ENCODE results near the gene PEAR1. TPM values are rescaled to one million over a fixed set of nuclear protein-coding genes. Genes with fewer than 3 reads are reported as not detected.

Gene PEAR1
- total RNA-seq, 1 donor from 2014 or later, result 1.8 TPM

DNA sequence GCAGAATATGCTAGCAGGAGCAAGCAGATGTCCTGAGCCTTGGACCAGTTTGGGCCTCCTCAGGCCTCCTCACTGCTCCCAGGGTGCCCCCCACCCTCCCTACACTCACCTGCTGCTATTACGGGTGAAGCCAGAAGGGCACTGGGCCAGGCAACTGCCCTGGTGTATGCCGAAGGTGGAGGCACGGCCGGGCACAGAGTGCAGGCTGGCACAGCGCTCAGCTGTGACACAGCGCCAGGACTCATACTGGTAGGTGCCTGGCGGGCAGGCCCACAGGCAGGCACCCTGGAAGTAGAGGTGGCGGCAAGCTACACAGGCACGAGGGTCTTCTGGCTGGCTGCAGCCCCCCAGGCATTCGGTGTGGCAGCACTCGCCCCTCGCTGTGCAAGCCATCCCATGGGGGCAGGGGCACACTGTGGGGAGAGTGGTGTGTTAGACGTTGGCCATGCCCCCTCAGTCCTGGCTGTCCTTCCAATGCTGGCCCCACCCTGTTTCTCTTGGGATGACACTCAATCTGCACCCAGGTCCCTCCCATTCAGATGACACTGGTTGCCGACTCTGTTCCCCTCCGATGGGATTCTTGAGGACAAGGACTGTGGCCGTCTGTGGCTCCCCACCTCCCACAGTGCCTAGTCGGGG lies 41.6 kb upstream of the PEAR1 start:
- TF ChIP-seq, protein P1, sequence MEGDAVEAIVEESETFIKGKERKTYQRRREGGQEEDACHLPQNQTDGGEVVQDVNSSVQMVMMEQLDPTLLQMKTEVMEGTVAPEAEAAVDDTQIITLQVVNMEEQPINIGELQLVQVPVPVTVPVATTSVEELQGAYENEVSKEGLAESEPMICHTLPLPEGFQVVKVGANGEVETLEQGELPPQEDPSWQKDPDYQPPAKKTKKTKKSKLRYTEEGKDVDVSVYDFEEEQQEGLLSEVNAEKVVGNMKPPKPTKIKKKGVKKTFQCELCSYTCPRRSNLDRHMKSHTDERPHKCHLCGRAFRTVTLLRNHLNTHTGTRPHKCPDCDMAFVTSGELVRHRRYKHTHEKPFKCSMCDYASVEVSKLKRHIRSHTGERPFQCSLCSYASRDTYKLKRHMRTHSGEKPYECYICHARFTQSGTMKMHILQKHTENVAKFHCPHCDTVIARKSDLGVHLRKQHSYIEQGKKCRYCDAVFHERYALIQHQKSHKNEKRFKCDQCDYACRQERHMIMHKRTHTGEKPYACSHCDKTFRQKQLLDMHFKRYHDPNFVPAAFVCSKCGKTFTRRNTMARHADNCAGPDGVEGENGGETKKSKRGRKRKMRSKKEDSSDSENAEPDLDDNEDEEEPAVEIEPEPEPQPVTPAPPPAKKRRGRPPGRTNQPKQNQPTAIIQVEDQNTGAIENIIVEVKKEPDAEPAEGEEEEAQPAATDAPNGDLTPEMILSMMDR (IDR thresholded peaks at IDR 0.05; ENCODE audit: insufficient read depth, low read length, severe bottlenecking), result no peak
- no peaks in the 10 kb centered on the region for H3K36me3 ChIP-seq (ENCODE audit: control insufficient read depth, insufficient read depth, low read length)
- FAIRE-seq (no peak), DNase-seq (ENCODE audit: low read depth) (no peak)
- H3K4me3 ChIP-seq (ENCODE audit: low read depth, low read length), result no peak overlapping the region
- peaks cover 9% of the 10 kb centered on the region for H3K27me3 ChIP-seq (ENCODE audit: control insufficient read depth, insufficient read depth, low read length)

DNA sequence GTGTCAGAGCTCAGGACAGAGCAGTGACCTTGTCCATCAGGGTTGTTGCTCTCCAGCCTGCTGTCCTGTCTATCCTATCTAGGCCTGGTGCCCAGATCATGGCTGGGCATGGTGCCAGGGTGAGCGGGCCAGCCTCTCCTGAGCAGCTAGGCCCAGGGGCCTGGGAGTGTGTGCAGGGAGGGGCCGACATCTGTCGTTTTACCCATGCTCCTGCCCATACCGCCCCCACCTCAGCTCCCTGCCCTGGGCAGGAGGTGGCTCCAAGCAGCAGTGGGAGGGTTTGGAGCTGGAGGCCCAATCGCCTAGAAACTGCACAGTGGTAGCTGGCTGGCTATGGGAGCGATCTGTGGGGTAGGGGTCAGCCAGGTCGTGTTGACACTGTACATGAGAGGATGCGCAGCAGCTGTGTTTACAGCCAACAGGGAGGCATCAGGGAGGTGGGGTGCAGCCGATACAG lies 41.1 kb upstream of the PEAR1 start:
- Histone ChIP-seq H3K27me3 (ENCODE audit: control insufficient read depth, insufficient read depth, low read length) (peaks cover 10% of the 10 kb centered on the region), H3K4me3 (ENCODE audit: low read depth, low read length) (no peak overlapping the region), H3K36me3 (ENCODE audit: control insufficient read depth, insufficient read depth, low read length) (no peaks in the 10 kb centered on the region)
- TF ChIP-seq, protein P1 (IDR thresholded peaks at IDR 0.05; ENCODE audit: insufficient read depth, low read length, severe bottlenecking), result no peak
- no peak for FAIRE-seq
- DNase-seq (ENCODE audit: low read depth), result no peak

DNA sequence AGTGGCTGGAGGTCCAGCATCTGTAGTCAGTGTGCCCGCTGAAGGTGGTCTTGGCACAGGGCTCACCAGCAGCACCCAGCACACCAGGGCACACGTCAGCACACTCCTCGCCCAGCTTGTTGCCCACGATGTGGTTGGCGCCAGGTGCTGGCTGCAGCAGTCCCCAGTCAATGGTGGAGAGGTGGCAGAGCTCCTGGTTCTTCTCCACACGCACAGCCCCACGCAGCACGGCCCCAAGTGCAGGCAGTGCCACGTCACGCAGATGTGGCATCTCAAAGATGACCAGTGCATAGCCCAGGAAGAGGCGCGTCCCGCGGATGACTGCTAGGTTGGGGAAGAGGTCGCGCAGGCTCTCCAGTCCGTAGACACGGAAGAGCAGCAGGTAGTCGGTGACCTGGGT lies 39.8 kb upstream of the PEAR1 start:
- Histone ChIP-seq H3K27me3 (ENCODE audit: control insufficient read depth, insufficient read depth, low read length) (peaks cover 16% of the 10 kb centered on the region), H3K4me3 (ENCODE audit: low read depth, low read length) (no peak overlapping the region), H3K36me3 (ENCODE audit: control insufficient read depth, insufficient read depth, low read length) (no peaks in the 10 kb centered on the region)
- TF ChIP-seq, protein P1 (IDR thresholded peaks at IDR 0.05; ENCODE audit: insufficient read depth, low read length, severe bottlenecking), result no peak
- DNase-seq (ENCODE audit: low read depth), result no peak
- FAIRE-seq, result no peak

DNA sequence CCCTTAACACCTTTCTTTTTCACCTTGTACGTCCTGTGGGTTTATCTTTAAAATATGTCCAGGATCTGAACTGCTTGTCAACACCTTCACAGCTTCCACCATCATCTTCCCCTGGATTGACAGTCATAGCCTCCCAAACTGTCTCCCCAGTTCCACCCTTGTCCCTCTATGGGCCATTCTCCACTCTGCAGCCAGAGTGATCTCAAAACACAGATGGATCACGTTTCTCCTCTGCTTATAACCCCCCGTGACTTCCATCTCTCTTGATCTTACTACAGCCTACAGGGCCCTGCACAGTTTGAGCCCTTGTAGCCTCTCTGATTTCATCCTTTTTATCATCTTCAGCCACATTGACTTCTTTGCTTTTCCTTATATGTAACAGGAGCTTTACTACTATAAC lies 38.9 kb upstream of the PEAR1 start:
- no peak overlapping the region for H3K4me3 ChIP-seq (ENCODE audit: low read depth, low read length)

DNA sequence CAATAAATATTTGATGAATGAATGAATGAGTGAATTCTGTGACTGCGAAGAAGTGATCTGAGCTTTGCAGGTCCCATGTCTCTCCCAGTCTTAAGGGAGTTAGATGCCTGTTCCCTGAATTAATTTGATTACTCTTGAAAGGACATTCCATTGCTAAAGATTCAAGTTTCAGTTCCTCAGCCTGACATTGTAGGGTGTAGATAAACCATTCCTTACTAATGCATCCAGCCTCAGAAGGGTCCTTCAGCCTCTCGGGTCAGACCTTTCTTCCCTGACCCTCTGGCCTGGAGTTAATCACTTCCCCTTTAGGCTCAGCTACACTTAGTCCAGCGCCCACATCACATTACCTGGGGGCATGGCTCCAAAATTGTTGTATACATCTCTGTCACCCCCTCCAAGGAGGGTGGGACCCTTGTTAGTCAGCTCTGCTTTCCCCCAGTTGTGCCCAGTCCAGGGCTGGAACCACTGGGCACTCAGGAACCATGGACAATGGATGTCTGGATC lies 37.2 kb upstream of the PEAR1 start:
- no peaks in the 10 kb centered on the region for H3K36me3 ChIP-seq (ENCODE audit: control insufficient read depth, insufficient read depth, low read length)
- H3K27me3 ChIP-seq (ENCODE audit: control insufficient read depth, insufficient read depth, low read length), result peaks cover 25% of the 10 kb centered on the region
- FAIRE-seq (no peak), DNase-seq (ENCODE audit: low read depth) (no peak)
- TF ChIP-seq, protein P1 (IDR thresholded peaks at IDR 0.05; ENCODE audit: insufficient read depth, low read length, severe bottlenecking), result no peak
- no peak overlapping the region for H3K4me3 ChIP-seq (ENCODE audit: low read depth, low read length)

More for the DNA sequence above, 38.9 kb upstream of the PEAR1 start:
- DNase-seq (ENCODE audit: low read depth) (no peak), FAIRE-seq (no peak)
- Histone ChIP-seq H3K27me3 (ENCODE audit: control insufficient read depth, insufficient read depth, low read length) (peaks cover 20% of the 10 kb centered on the region), H3K36me3 (ENCODE audit: control insufficient read depth, insufficient read depth, low read length) (no peaks in the 10 kb centered on the region)
- TF ChIP-seq, protein P1 (IDR thresholded peaks at IDR 0.05; ENCODE audit: insufficient read depth, low read length, severe bottlenecking), result no peak

DNA sequence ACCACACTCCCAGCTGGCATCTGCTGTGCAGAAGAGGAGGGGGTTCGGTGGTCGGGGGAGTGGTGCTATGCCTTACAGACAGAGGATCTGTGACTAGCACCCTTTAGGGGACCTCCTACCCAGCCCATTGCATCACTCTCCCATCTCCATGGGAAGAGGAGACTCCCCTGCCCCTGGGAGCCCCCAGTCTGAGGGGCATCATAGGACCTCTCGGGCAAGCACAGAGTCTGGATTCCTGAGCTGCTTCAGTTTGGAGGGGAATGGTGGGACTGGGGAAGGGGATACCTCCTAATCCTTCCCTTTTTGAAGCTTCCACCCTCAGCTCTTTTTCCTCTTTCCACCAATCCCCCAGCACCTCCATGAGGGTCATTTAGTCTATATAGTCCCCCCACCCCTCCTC lies 36.0 kb upstream of the PEAR1 start:
- Histone ChIP-seq H3K36me3 (ENCODE audit: control insufficient read depth, insufficient read depth, low read length) (no peaks in the 10 kb centered on the region), H3K27me3 (ENCODE audit: control insufficient read depth, insufficient read depth, low read length) (peaks cover 28% of the 10 kb centered on the region), H3K4me3 (ENCODE audit: low read depth, low read length) (no peak overlapping the region)
- DNase-seq (ENCODE audit: low read depth) (no peak), FAIRE-seq (no peak)
- TF ChIP-seq, protein P1 (IDR thresholded peaks at IDR 0.05; ENCODE audit: insufficient read depth, low read length, severe bottlenecking), result no peak

Data from bronchial epithelial cell (primary cell).